Neutrophil (primary cell): ENCODE measurements around the gene TECTB.

Experiments
- H3K27ac ChIP-seq: fragments of 200-600 bp; sonication (generic); 2 replicates; pipeline ENCODE4 v1.5.1; 2016; ENCODE audit warnings: mild to moderate bottlenecking, moderate library complexity
- H3K27me3 ChIP-seq: fragments of 200-600 bp; sonication (generic); 2 replicates; pipeline ENCODE4 v1.6.0; 2016; ENCODE audit warnings: mild to moderate bottlenecking
- H3K36me3 ChIP-seq: fragments of 200-600 bp; sonication (generic); 2 replicates; pipeline ENCODE4 v1.5.1; 2017
- H3K4me1 ChIP-seq, 2 experiments: fragments of 200-600 bp in 1 of 2; sonication (generic) in 1 of 2; 1 replicate in 1 of 2; 2 replicates in 1 of 2; pipeline versions ENCODE4 v1.5.1 to v1.6.1; 2013 to 2016; ENCODE audit warnings: low read depth in 1 of 2, low read length in 1 of 2, mild to moderate bottlenecking in 1 of 2, moderate library complexity in 1 of 2; ENCODE audit not compliant: control insufficient read depth in 1 of 2, insufficient read depth in 1 of 2
- H3K4me3 ChIP-seq, 2 experiments: fragments of 200-600 bp in 1 of 2; sonication (generic) in 1 of 2; 1 replicate in 1 of 2; 2 replicates in 1 of 2; pipeline ENCODE4 v1.5.1; 2013 to 2016; ENCODE audit warnings: low read depth in 1 of 2, low read length in 1 of 2, mild to moderate bottlenecking in 1 of 2, moderate library complexity in 1 of 2
- H3K9me3 ChIP-seq: fragments of 200-600 bp; sonication (generic); 2 replicates; pipeline ENCODE4 v1.5.1; 2016
- CTCF ChIP-seq: fragments of 200-600 bp; sonication (generic); IDR thresholded peaks from 2 replicates; pipeline ENCODE4 v1.5.1; 2016; ENCODE audit warnings: antibody characterized with exemption

Gene TECTB

GRCh38 chr10:112283100-112283499, at the start of gene TECTB:
Gene TECTB, plus strand, starts transcription at chr10:112283400. Its CDS starts 335 bp downstream, at chr10:112283735.
- Histone ChIP-seq H3K27ac (no peak within 1 kb of the TSS), H3K9me3 (no peaks in the 10 kb centered on the region), H3K4me3 (no peak within 1 kb of the TSS)

DNA sequence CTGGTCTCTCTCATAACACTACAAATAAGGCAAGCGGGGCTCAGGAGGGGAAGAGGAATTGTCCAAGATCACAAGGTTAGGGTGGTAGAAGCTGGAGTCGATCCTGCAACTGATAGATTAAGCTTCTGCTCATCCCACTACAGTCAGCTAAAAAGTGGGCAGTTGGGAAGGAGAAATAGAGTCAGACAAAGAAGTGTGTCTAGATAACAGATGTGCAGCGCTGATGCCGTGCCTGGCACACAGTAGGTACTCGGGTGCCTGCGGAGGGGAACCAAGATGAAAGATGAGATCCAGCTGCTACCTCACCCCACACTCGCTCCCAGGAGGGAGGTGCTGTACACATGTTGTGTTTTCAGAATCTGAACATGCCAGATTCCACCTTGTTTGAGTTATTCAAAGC, 48.1 kb upstream of the TECTB start:
- TF ChIP-seq CTCF = no peak
- Histone ChIP-seq H3K4me1 (no peaks in the 10 kb centered on the region), H3K27me3 (peaks cover 35% of the 10 kb centered on the region), H3K9me3 (no peaks in the 10 kb centered on the region), H3K27ac (no peak overlapping the region), H3K4me3 (no peak overlapping the region), H3K36me3 (no peaks in the 10 kb centered on the region)

More at GRCh38 chr10:112283100-112283499, at the start of gene TECTB:
- H3K27me3 ChIP-seq = peaks cover 52% of the 10 kb centered on the region
- no peaks in the 10 kb centered on the region for H3K4me1 ChIP-seq
- no peaks in the 10 kb centered on the region for H3K36me3 ChIP-seq
- TF ChIP-seq CTCF = no peak

DNA sequence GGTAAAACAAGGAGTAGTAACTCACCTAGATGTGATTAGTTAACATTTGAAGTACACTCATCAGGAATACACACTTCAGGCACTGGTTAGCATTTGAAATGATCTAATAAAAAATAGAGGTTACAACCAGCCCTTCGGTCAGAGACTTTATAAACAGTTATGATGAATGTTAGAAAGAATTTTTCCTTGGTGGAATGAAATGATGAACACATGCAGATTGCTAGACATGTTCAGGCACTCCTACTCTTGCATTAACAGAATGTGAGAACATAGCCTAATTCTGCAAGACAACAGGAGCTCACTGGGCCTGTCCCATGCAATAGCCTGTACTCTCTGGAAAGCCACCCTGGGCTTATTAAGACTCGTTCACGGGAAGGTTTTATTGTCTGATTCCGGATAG, 47.3 kb upstream of the TECTB start:
- no peaks in the 10 kb centered on the region for H3K4me1 ChIP-seq
- no peak overlapping the region for H3K27ac ChIP-seq
- H3K27me3 ChIP-seq = peaks cover 31% of the 10 kb centered on the region
- H3K36me3 ChIP-seq = no peaks in the 10 kb centered on the region
- no peak overlapping the region for H3K4me3 ChIP-seq
- H3K9me3 ChIP-seq = peaks cover 3% of the 10 kb centered on the region
- TF ChIP-seq CTCF = no peak

GRCh38 chr10:112236486-112236885, 46.7 kb upstream of the TECTB start:
- no peak overlapping the region for H3K27ac ChIP-seq
- no peak overlapping the region for H3K4me3 ChIP-seq
- H3K36me3 ChIP-seq = no peaks in the 10 kb centered on the region
- peaks cover 27% of the 10 kb centered on the region for H3K27me3 ChIP-seq
- peaks cover 3% of the 10 kb centered on the region for H3K9me3 ChIP-seq
- no peaks in the 10 kb centered on the region for H3K4me1 ChIP-seq
- no peak for TF ChIP-seq CTCF

DNA sequence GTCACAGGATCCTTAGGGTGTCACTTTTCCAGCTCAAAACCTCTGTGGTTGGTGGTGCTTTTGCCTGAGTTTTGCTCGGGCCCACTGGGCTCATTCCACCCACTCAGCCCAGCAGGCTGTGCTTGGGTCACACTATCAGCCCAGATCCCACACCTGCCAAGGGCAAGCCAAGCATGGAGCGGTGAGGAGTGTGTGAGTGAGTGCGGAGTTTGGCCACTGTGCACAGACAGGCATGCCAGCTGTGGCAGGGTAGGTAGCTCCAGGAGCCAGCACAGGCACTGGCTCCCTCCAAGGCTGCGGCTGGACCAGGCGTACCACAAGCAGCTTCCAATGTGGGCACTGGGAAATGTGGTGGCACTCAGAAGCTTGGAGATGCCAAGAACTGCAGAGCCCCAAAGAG, 43.9 kb upstream of the TECTB start:
- no peaks in the 10 kb centered on the region for H3K36me3 ChIP-seq
- no peak for TF ChIP-seq CTCF
- no peak overlapping the region for H3K27ac ChIP-seq
- no peaks in the 10 kb centered on the region for H3K4me1 ChIP-seq
- H3K27me3 ChIP-seq = peaks cover 7% of the 10 kb centered on the region
- no peak overlapping the region for H3K4me3 ChIP-seq
- peaks cover 3% of the 10 kb centered on the region for H3K9me3 ChIP-seq

DNA sequence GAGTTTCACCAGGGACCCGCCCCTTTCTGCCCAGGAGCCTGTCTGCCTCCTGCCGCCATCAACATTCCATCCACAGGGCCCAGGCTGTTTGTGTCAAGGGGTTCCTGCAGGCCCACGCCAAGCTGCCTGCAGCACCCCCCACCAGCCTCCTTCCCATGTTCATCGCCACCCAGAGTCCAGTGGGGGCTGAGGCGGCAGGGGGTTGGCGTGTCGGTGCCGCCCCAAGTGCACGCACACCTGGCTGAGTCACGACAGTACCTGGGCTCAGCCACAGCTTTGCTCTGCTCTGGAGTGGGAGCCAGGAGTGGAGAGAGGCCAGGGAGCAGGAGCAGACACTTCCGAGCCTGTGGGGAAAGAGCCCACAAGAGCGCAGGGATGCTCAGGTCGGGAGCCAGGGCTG, 42.8 kb upstream of the TECTB start:
- H3K4me1 ChIP-seq = no peaks in the 10 kb centered on the region
- no peak overlapping the region for H3K27ac ChIP-seq
- peaks cover 3% of the 10 kb centered on the region for H3K9me3 ChIP-seq
- peaks cover 9% of the 10 kb centered on the region for H3K27me3 ChIP-seq
- TF ChIP-seq CTCF = no peak
- H3K4me3 ChIP-seq = no peak overlapping the region
- no peaks in the 10 kb centered on the region for H3K36me3 ChIP-seq
